Measurements from ENCODE around the gene ARAP2. TPM values are rescaled to one million over a fixed set of nuclear protein-coding genes. Genes with fewer than 3 reads are reported as not detected.

ARAP2 gene
- total RNA-seq, 4 donors from 2014 or later = 109 to 247 (median 225) TPM

GRCh38 chr4:36024901-36025660, 219.2 kb downstream of the ARAP2 start:
- intact Hi-C loops (cut with DNase I) = no loop called here
- TF ChIP-seq POLR2A (IDR thresholded peaks at IDR 0.05) = no peak
- TF ChIP-seq, protein P1, sequence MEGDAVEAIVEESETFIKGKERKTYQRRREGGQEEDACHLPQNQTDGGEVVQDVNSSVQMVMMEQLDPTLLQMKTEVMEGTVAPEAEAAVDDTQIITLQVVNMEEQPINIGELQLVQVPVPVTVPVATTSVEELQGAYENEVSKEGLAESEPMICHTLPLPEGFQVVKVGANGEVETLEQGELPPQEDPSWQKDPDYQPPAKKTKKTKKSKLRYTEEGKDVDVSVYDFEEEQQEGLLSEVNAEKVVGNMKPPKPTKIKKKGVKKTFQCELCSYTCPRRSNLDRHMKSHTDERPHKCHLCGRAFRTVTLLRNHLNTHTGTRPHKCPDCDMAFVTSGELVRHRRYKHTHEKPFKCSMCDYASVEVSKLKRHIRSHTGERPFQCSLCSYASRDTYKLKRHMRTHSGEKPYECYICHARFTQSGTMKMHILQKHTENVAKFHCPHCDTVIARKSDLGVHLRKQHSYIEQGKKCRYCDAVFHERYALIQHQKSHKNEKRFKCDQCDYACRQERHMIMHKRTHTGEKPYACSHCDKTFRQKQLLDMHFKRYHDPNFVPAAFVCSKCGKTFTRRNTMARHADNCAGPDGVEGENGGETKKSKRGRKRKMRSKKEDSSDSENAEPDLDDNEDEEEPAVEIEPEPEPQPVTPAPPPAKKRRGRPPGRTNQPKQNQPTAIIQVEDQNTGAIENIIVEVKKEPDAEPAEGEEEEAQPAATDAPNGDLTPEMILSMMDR (IDR thresholded peaks at IDR 0.05) = no peak
- 61 to 71% methylated on average over 6 of the region's 6 CpGs for WGBS, 2 donors

DNA sequence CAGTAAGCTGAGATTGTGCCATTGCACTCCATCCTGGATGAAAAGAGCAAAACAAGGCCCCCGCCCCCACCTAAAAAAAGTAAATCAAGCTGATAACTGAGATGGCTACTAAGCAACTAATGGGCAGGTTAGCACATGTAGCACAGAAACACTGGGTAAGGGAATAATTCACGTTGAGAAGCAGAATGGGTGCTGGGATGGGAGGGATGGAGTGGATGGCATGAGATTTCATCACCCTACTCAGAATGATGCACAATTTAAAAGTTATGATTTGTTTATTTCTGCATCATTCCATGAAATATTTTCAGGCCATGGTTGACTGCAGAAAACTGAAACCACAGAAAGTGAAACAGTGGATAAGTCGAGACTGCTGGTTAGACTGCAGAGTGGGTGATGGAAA, 224.0 kb downstream of the ARAP2 start:
- intact Hi-C loops (cut with DNase I) = no loop called here
- H3K4me1 ChIP-seq = no peaks in the 10 kb centered on the region
- H3K36me3 ChIP-seq = no peaks in the 10 kb centered on the region
- no peaks in the 10 kb centered on the region for H3K27me3 ChIP-seq
- H3K27ac ChIP-seq = no peak overlapping the region
- H3K4me3 ChIP-seq (replicated peaks in 1 of 3) = no peak overlapping the region
- no peak for DNase-seq
- WGBS, 2 donors = 91 to 92% methylated on average over 3 of the region's 3 CpGs
- TF ChIP-seq, protein P1 (IDR thresholded peaks at IDR 0.05) = no peak
- TF ChIP-seq POLR2A (IDR thresholded peaks at IDR 0.05) = no peak
- no peaks in the 10 kb centered on the region for H3K9me3 ChIP-seq

More at GRCh38 chr4:36024901-36025660, 219.2 kb downstream of the ARAP2 start:
- H3K9me3 ChIP-seq = no peaks in the 10 kb centered on the region
- no peak for DNase-seq
- no peaks in the 10 kb centered on the region for H3K27me3 ChIP-seq
- no peak overlapping the region for H3K27ac ChIP-seq
- no peaks in the 10 kb centered on the region for H3K4me1 ChIP-seq
- H3K36me3 ChIP-seq = no peaks in the 10 kb centered on the region
- H3K4me3 ChIP-seq (replicated peaks in 1 of 3) = no peak overlapping the region

Other genes with a start within 250 kb of the ARAP2 start
- gene DTHD1, start 37.1 kb upstream of the ARAP2 start, total RNA-seq = under 1 TPM; 0.27 to 0.71 (median 0.52) TPM